Lung (tissue), 12 donors: ENCODE data around the gene TAAR2. TPM values are rescaled to one million over a fixed set of nuclear protein-coding genes. Genes with fewer than 3 reads are reported as not detected.

ENCODE experiments used
- ATAC-seq: fragments of 200-7000 bp; cut with Tn5 transposase; one replicate; pipeline ENCODE4 v1.9.1; 2020; ENCODE audit warnings: moderate number of reproducible peaks; ENCODE audit not compliant: insufficient read depth, low FRiP score
- DNase-seq, 3 donors: peaks; one replicate each; pipeline ENCODE4 v3.0.0-alpha.2; 2013 to 2017
- H3K27ac ChIP-seq, 2 donors: one replicate each; pipeline ENCODE4 v1.5.1; 2013; ENCODE audit warnings: mild to moderate bottlenecking in 2 of 2, moderate library complexity in 2 of 2, control low read depth in 1 of 2, inconsistent platforms in 1 of 2, low read depth in 1 of 2, low read length in 1 of 2
- H3K27me3 ChIP-seq, 3 donors: one replicate each; pipeline ENCODE4 v1.5.1; 2013; ENCODE audit warnings: low read length in 2 of 3; ENCODE audit not compliant: control insufficient read depth in 3 of 3, insufficient read depth in 3 of 3
- H3K36me3 ChIP-seq, 4 donors: one replicate each; pipeline ENCODE4 v1.5.1; 2013; ENCODE audit warnings: low read length in 4 of 4, mild to moderate bottlenecking in 1 of 4, moderate library complexity in 1 of 4; ENCODE audit not compliant: control insufficient read depth in 4 of 4, insufficient read depth in 4 of 4
- H3K4me1 ChIP-seq, 5 donors: one replicate each; pipeline ENCODE4 v1.5.1; 2013; ENCODE audit warnings: low read length in 5 of 5, mild to moderate bottlenecking in 2 of 5, moderate library complexity in 1 of 5; ENCODE audit not compliant: control insufficient read depth in 5 of 5, insufficient read depth in 5 of 5
- H3K4me3 ChIP-seq: one replicate; pipeline ENCODE4 v1.5.1; 2013; ENCODE audit warnings: mild to moderate bottlenecking, control low read depth, moderate library complexity
- H3K9ac ChIP-seq, 2 donors: one replicate each; pipeline ENCODE4 v1.5.1; 2013; ENCODE audit warnings: low read length in 2 of 2, control low read depth in 1 of 2; ENCODE audit not compliant: insufficient read depth in 1 of 2
- H3K9me3 ChIP-seq, 4 donors: one replicate each; pipeline ENCODE4 v1.5.1; 2013; ENCODE audit warnings: low read length in 3 of 4, mild to moderate bottlenecking in 1 of 4, moderate library complexity in 1 of 4; ENCODE audit not compliant: control insufficient read depth in 4 of 4, insufficient read depth in 3 of 4
- WGBS, 2 donors: extraction: QIAGEN DNeasy Blood & Tissue Kit; methylation state at CpG; one replicate each; pipeline ENCODE4 v1.1.7; 2013; 5-methylcytosine and 5-hydroxymethylcytosine counted together
- polyA plus RNA-seq, 2 donors: library from polyadenylated mRNA; stranded (reverse); fragments of 200-250 nt; gene quantifications; one replicate each; pipeline ENCODE4 v1.2.1, GENCODE V29; 2013
- total RNA-seq, 2 donors: library from RNA; depleted of rRNA in 1 of 2; stranded (reverse); fragments of >200 nt in 1 of 2; gene quantifications; one replicate each; pipeline ENCODE4 v1.2.1, GENCODE V29; 2014 to 2021
- TF ChIP-seq, protein P1 (sequence below): IDR thresholded peaks from 2 replicates; pipeline ENCODE4 v1.5.1; 2012; ENCODE audit warnings: mild to moderate bottlenecking; ENCODE audit errors: control extremely low read depth, extremely low read depth
- donor health status: control.
- donor health status: control.
- donor health status: Bipolar disorder and iron deficiency.
- donor health status: healthy.
- donor health status: DM: yes; HTN: yes; CAD: no.

Gene TAAR2
- total and polyA plus RNA-seq, 4 donors, result not detected

DNA sequence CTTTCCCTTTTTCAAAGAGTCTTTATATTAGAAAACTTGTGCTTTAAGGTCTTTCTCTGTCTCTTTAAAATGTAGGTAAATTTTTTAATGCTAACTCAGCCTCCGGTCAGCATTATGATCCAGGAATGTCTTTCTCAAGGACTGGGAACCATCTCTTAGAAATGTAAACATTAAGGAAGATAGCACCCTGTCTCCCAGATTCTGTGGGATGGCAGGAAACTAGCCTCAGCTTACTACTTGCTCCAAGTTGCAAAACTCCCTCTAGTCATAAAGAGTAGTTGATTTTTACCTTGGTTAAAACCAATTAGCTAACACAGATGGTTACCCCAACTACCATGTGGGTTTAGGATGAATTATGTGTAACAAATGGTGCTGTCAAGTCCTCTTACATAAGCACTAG is 39.6 kb upstream of the TAAR2 start:
- H3K9ac ChIP-seq, result no peak overlapping the region
- no peak overlapping the region for H3K4me3 ChIP-seq
- no peak for ATAC-seq
- no peaks in the 10 kb centered on the region for H3K4me1 ChIP-seq
- H3K27ac ChIP-seq, result no peak overlapping the region
- H3K36me3 ChIP-seq, result no peaks in the 10 kb centered on the region
- 78 to 90% methylated on average over 1 of the region's 1 CpG for WGBS, 2 donors
- H3K27me3 ChIP-seq, result no peaks in the 10 kb centered on the region
- H3K9me3 ChIP-seq, result no peaks in the 10 kb centered on the region
- DNase-seq, result no peak
- TF ChIP-seq, protein P1, sequence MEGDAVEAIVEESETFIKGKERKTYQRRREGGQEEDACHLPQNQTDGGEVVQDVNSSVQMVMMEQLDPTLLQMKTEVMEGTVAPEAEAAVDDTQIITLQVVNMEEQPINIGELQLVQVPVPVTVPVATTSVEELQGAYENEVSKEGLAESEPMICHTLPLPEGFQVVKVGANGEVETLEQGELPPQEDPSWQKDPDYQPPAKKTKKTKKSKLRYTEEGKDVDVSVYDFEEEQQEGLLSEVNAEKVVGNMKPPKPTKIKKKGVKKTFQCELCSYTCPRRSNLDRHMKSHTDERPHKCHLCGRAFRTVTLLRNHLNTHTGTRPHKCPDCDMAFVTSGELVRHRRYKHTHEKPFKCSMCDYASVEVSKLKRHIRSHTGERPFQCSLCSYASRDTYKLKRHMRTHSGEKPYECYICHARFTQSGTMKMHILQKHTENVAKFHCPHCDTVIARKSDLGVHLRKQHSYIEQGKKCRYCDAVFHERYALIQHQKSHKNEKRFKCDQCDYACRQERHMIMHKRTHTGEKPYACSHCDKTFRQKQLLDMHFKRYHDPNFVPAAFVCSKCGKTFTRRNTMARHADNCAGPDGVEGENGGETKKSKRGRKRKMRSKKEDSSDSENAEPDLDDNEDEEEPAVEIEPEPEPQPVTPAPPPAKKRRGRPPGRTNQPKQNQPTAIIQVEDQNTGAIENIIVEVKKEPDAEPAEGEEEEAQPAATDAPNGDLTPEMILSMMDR, result no peak

DNA sequence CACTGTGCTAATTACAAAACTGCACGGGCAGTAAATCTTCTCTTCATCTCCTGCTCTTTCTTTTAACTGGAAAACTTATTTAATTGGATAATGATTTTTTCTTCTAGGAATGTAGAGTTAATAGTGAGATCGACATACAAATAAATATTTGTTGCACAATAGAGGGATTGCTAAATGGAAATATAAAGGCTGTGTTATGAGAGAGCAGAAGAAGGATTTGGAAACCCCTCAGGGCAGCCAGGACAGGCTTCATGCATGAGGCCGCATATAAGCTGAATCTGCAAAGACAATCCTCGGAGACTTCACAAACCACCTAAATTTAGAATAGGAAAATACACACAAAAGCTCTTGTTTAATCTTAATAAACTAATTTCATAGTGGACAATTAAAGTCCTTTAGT is 37.8 kb upstream of the TAAR2 start:
- WGBS, 2 donors, result 87 to 88% methylated on average over 4 of the region's 4 CpGs

DNA sequence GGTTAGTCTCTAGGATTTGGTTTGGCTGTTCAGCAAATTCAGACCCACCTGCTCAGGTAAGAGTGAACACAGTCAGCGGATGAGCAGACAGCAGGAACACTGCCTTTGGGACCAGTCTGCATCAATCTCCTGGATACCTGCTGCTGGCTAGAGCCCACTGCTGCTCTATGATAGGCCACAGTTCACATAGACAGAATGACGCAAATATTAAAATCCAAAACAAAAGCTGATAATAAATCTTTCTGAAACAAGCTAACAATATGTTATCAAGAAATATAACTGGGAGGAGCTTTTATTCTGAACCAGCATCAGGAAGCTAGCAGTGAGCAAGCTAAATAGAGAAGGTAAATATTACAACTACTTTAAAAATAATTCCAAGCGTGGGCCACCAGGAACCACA is 35.0 kb upstream of the TAAR2 start, which contains the start of gene TAAR1:
Gene TAAR1, minus strand, starts transcription at position 101 of the 400 bp plus-strand sequence. CDS start 13,179 bp downstream, outside the sequence.
- H3K4me1 ChIP-seq, result no peaks in the 10 kb centered on the region
- TF ChIP-seq, protein P1, result no peak
- H3K9ac ChIP-seq, result no peak within 1 kb of the TSS
- WGBS, 2 donors, result 85 to 91% methylated on average over 3 of the region's 3 CpGs
- H3K27me3 ChIP-seq, result no peaks in the 10 kb centered on the region
- H3K27ac ChIP-seq, result no peak within 1 kb of the TSS
- H3K36me3 ChIP-seq, result no peaks in the 10 kb centered on the region
- no peaks in the 10 kb centered on the region for H3K9me3 ChIP-seq
- ATAC-seq (no peak), DNase-seq (no peak)
- no peak within 1 kb of the TSS for H3K4me3 ChIP-seq

More for the DNA sequence above, 37.8 kb upstream of the TAAR2 start:
- H3K4me1 ChIP-seq, result no peaks in the 10 kb centered on the region
- no peaks in the 10 kb centered on the region for H3K36me3 ChIP-seq
- H3K27ac ChIP-seq, result no peak overlapping the region
- H3K9me3 ChIP-seq, result no peaks in the 10 kb centered on the region
- no peaks in the 10 kb centered on the region for H3K27me3 ChIP-seq
- TF ChIP-seq, protein P1, result no peak
- no peak for ATAC-seq
- no peak overlapping the region for H3K9ac ChIP-seq
- no peak overlapping the region for H3K4me3 ChIP-seq
- DNase-seq, result peak in 2 of 3 donors; percentile 17 to 62

- TF ChIP-seq, protein P1, result no peak
- Histone ChIP-seq H3K36me3 (no peaks in the 10 kb centered on the region), H3K27ac (no peak overlapping the region), H3K4me1 (no peaks in the 10 kb centered on the region), H3K9me3 (no peaks in the 10 kb centered on the region), H3K4me3 (no peak overlapping the region), H3K9ac (no peak overlapping the region), H3K27me3 (no peaks in the 10 kb centered on the region)
- 82% methylated on average over 3 of the region's 3 CpGs for WGBS, 2 donors
- DNase-seq (no peak), ATAC-seq (peak; percentile 72)
These were observed 27.0 kb upstream of the TAAR2 start for GRCh38 chr6:132651062-132651461.
